CD4-positive, alpha-beta memory T cell (primary cell): ENCODE results near the gene CDH13. TPM values are rescaled to one million over a fixed set of nuclear protein-coding genes. Genes with fewer than 3 reads are reported as not detected.

Experiments used
- CTCF ChIA-PET: fragments of 350-600 bp; sonication (Branson Sonifier 250); formaldehyde crosslinking; loops from one replicate; lab custom pipeline; 2021; ENCODE audit warnings: inconsistent platforms; ENCODE audit not compliant: partially characterized antibody; lab: Charles Lee
- POLR2A ChIA-PET: fragments of 350-600 bp; sonication (Branson Sonifier 250); formaldehyde crosslinking; loops from one replicate; lab custom pipeline; 2021; ENCODE audit not compliant: partially characterized antibody; lab: Charles Lee
- DNase-seq, 5 donors: peaks; one replicate each; pipeline versions ENCODE4 v3.0.0 to v3.0.0-alpha.2; 2020 to 2022; ENCODE audit warnings: mixed read lengths in 1 of 5
- H3K27ac ChIP-seq: one replicate; pipeline ENCODE4 v1.7.0; 2013; ENCODE audit warnings: low read depth, low read length
- H3K27me3 ChIP-seq: 2 replicates; pipeline ENCODE4 v1.7.0; 2013; ENCODE audit warnings: mild to moderate bottlenecking, low read length, moderate library complexity; ENCODE audit not compliant: insufficient read depth
- H3K36me3 ChIP-seq: 2 replicates; pipeline ENCODE4 v1.7.0; 2013; ENCODE audit warnings: mild to moderate bottlenecking, low read length, moderate library complexity; ENCODE audit not compliant: insufficient read depth
- H3K4me1 ChIP-seq: 2 replicates; pipeline ENCODE4 v1.7.0; 2013; ENCODE audit warnings: mild to moderate bottlenecking, low read length, moderate library complexity; ENCODE audit not compliant: insufficient read depth
- H3K4me3 ChIP-seq, 2 donors: one replicate each; pipeline ENCODE4 v1.7.0; 2013; ENCODE audit warnings: low read length in 2 of 2, mild to moderate bottlenecking in 1 of 2
- H3K9me3 ChIP-seq, 2 donors: one replicate each; pipeline ENCODE4 v1.7.0; 2013; ENCODE audit warnings: low read length in 2 of 2, control low read depth in 1 of 2; ENCODE audit not compliant: control insufficient read depth in 1 of 2
- H3K27ac Mint-ChIP-seq, 7 donors: one replicate each; pipeline ENCODE4 v1.8.0; 2020 to 2021; ENCODE audit warnings: mixed read lengths in 7 of 7, mild to moderate bottlenecking in 6 of 7, inconsistent platforms in 3 of 7, moderate library complexity in 3 of 7
- H3K27me3 Mint-ChIP-seq, 2 donors: one replicate each; pipeline ENCODE4 v1.8.0; 2020 to 2021; ENCODE audit warnings: mixed read lengths in 2 of 2
- H3K36me3 Mint-ChIP-seq, 2 donors: one replicate each; pipeline ENCODE4 v1.8.0; 2020 to 2021; ENCODE audit warnings: mixed read lengths in 2 of 2, inconsistent platforms in 1 of 2, mild to moderate bottlenecking in 1 of 2
- H3K4me1 Mint-ChIP-seq, 4 donors: one replicate each; pipeline ENCODE4 v1.8.0; 2020 to 2021; ENCODE audit warnings: mixed read lengths in 4 of 4, mild to moderate bottlenecking in 1 of 4
- H3K4me3 Mint-ChIP-seq, 8 donors: one replicate each; pipeline ENCODE4 v1.8.0; 2020 to 2021; ENCODE audit warnings: mixed read lengths in 8 of 8, mild to moderate bottlenecking in 7 of 8, moderate library complexity in 6 of 8, inconsistent platforms in 3 of 8
- H3K9me3 Mint-ChIP-seq, 8 donors: one replicate each; pipeline ENCODE4 v1.8.0; 2020 to 2021; ENCODE audit warnings: mixed read lengths in 8 of 8, mild to moderate bottlenecking in 5 of 8, inconsistent platforms in 3 of 8, moderate library complexity in 1 of 8
- intact Hi-C: fragments of 100-400 bp; cut with micrococcal nuclease; formaldehyde crosslinking; loops from one replicate; pipeline ENCODE4 v1.15.1; 2023
- polyA plus RNA-seq, 2 donors: library from polyadenylated mRNA; unstranded; fragments of 300-500 nt; fragmentation: Illumina TruSeq; gene quantifications; one replicate each; pipeline ENCODE4 v1.2.3, GENCODE V29; 2021
- total RNA-seq, 2 experiments: library from RNA; stranded (reverse); gene quantifications; one replicate each; pipeline ENCODE4 v1.2.3, GENCODE V29; 2021

Gene CDH13
- total and polyA plus RNA-seq, 4 experiments from 2014 or later: not detected

GRCh38 chr16:82639666-82640336 lies 13.0 kb downstream of the CDH13 start:
- Histone ChIP-seq H3K4me3 (no peak overlapping the region), H3K4me1 (peaks cover 5% of the 10 kb centered on the region), H3K27me3 (no peaks in the 10 kb centered on the region), H3K36me3 (no peaks in the 10 kb centered on the region), H3K9me3 (no peaks in the 10 kb centered on the region), H3K27ac (no peak overlapping the region)
- peaks cover 4 to 7% (median 5%) of the 10 kb centered on the region in 4 donors for H3K4me1 Mint-ChIP-seq
- H3K36me3 Mint-ChIP-seq: no peaks in the 10 kb centered on the region
- POLR2A ChIA-PET: interaction anchor here (0.9 to 5.3 kb wide), 2 partner anchors 14 to 15 kb away, joined by 3 to 41 read pairs; no protein-coding TSS in a partner anchor
- peak overlapping the region in 1 of 7 donors; percentile 5 for H3K27ac Mint-ChIP-seq
- intact Hi-C loops: no loop called here
- H3K27me3 Mint-ChIP-seq: no peaks in the 10 kb centered on the region
- no peak overlapping the region for H3K4me3 Mint-ChIP-seq
- CTCF ChIA-PET: interaction anchor here (0.8 to 8.5 kb wide), 17 partner anchors 9 to 375 kb away, joined by 3 to 129 read pairs (median 5); no protein-coding TSS in a partner anchor
- peak in 3 of 5 donors; percentile 19 to 35 (median 29) for DNase-seq
- no peaks in the 10 kb centered on the region for H3K9me3 Mint-ChIP-seq

- Mint-ChIP-seq H3K36me3 (no peaks in the 10 kb centered on the region), H3K27me3 (no peaks in the 10 kb centered on the region), H3K27ac (no peak overlapping the region), H3K4me1 (peaks cover 5 to 8% (median 6%) of the 10 kb centered on the region in 4 donors), H3K4me3 (no peak overlapping the region), H3K9me3 (no peaks in the 10 kb centered on the region)
- intact Hi-C loops: loop anchor here (1.0 kb wide), 1 partner anchor 30 kb away; no protein-coding TSS in a partner anchor
- Histone ChIP-seq H3K9me3 (no peaks in the 10 kb centered on the region), H3K4me1 (peaks cover 5% of the 10 kb centered on the region), H3K27ac (no peak overlapping the region), H3K4me3 (no peak overlapping the region), H3K36me3 (no peaks in the 10 kb centered on the region), H3K27me3 (no peaks in the 10 kb centered on the region)
- POLR2A ChIA-PET: interaction anchor here (1.6 to 5.3 kb wide), 2 partner anchors 13 to 27 kb away, joined by 4 to 41 read pairs; no protein-coding TSS in a partner anchor
- CTCF ChIA-PET: interaction anchor here (0.7 to 8.5 kb wide), 13 partner anchors 9 to 856 kb away, joined by 3 to 129 read pairs (median 4); no protein-coding TSS in a partner anchor
- DNase-seq: peak in 4 of 5 donors; percentile 26 to 45 (median 32)
These were observed 14.7 kb downstream of the CDH13 start for GRCh38 chr16:82641336-82641984.

GRCh38 chr16:82643136-82643535 lies 16.4 kb downstream of the CDH13 start:
- H3K27ac ChIP-seq: no peak overlapping the region
- H3K9me3 Mint-ChIP-seq: peaks cover 0 to 1% (median 0%) of the 10 kb centered on the region in 8 donors
- H3K9me3 ChIP-seq: no peaks in the 10 kb centered on the region
- H3K4me3 Mint-ChIP-seq: no peak overlapping the region
- H3K4me1 Mint-ChIP-seq: peaks cover 6 to 15% (median 10%) of the 10 kb centered on the region in 4 donors
- intact Hi-C loops: no loop called here
- H3K36me3 ChIP-seq: no peaks in the 10 kb centered on the region
- ChIA-PET CTCF (interaction anchor here (1.2 to 8.5 kb wide), 4 partner anchors 11 to 29 kb away, joined by 3 to 129 read pairs (median 82); no protein-coding TSS in a partner anchor), POLR2A (interaction anchor here (5.3 kb wide), 1 partner anchor 11 kb away, joined by 41 read pairs; no protein-coding TSS in a partner anchor)
- DNase-seq: no peak
- H3K4me3 ChIP-seq: no peak overlapping the region
- H3K36me3 Mint-ChIP-seq: no peaks in the 10 kb centered on the region
- H3K27me3 ChIP-seq: no peaks in the 10 kb centered on the region
- H3K27me3 Mint-ChIP-seq: no peaks in the 10 kb centered on the region
- no peak overlapping the region for H3K27ac Mint-ChIP-seq
- H3K4me1 ChIP-seq: peaks cover 5% of the 10 kb centered on the region

- ChIA-PET POLR2A (interaction anchor here (5.3 kb wide), 1 partner anchor 10 kb away, joined by 41 read pairs; no protein-coding TSS in a partner anchor), CTCF (interaction anchor here (1.2 to 8.5 kb wide), 3 partner anchors 10 to 28 kb away, joined by 3 to 129 read pairs (median 123); no protein-coding TSS in a partner anchor)
- H3K9me3 ChIP-seq: no peaks in the 10 kb centered on the region
- H3K4me1 ChIP-seq: peaks cover 8% of the 10 kb centered on the region
- peaks cover 7 to 23% (median 14%) of the 10 kb centered on the region in 4 donors for H3K4me1 Mint-ChIP-seq
- no peaks in the 10 kb centered on the region for H3K36me3 Mint-ChIP-seq
- H3K27ac Mint-ChIP-seq: peak overlapping the region in 1 of 7 donors; percentile 7
- H3K27ac ChIP-seq: no peak overlapping the region
- H3K27me3 Mint-ChIP-seq: no peaks in the 10 kb centered on the region
- intact Hi-C loops: no loop called here
- H3K36me3 ChIP-seq: no peaks in the 10 kb centered on the region
- no peaks in the 10 kb centered on the region for H3K27me3 ChIP-seq
- no peak overlapping the region for H3K4me3 ChIP-seq
- peaks cover 0 to 1% (median 0%) of the 10 kb centered on the region in 8 donors for H3K9me3 Mint-ChIP-seq
- no peak overlapping the region for H3K4me3 Mint-ChIP-seq
- no peak for DNase-seq
These were observed 17.3 kb downstream of the CDH13 start for GRCh38 chr16:82643936-82644630.

GRCh38 chr16:82646504-82646903 lies 19.7 kb downstream of the CDH13 start:
- POLR2A ChIA-PET: interaction anchor here (1.5 to 1.6 kb wide), 2 partner anchors 9 to 14 kb away, joined by 4 to 9 read pairs; no protein-coding TSS in a partner anchor

GRCh38 chr16:82649766-82650165 lies 23.0 kb downstream of the CDH13 start:
- H3K27ac ChIP-seq: no peak overlapping the region
- no peaks in the 10 kb centered on the region for H3K9me3 ChIP-seq
- Mint-ChIP-seq H3K27me3 (no peaks in the 10 kb centered on the region), H3K4me1 (peaks cover 50 to 76% (median 60%) of the 10 kb centered on the region in 4 donors), H3K36me3 (no peaks in the 10 kb centered on the region), H3K9me3 (peaks cover 0 to 1% (median 0%) of the 10 kb centered on the region in 8 donors), H3K27ac (peak overlapping the region in 3 of 7 donors; percentile 4 to 78 (median 71)), H3K4me3 (peak overlapping the region in 2 of 8 donors; percentile 15 to 27)
- H3K4me3 ChIP-seq: no peak overlapping the region
- no peak for DNase-seq
- intact Hi-C loops: loop anchor here (5.0 to 10.0 kb wide), 2 partner anchors 1158 to 1335 kb away; partner anchors contain the start of genes GAN and HSBP1
- peaks cover 60% of the 10 kb centered on the region for H3K4me1 ChIP-seq
- H3K27me3 ChIP-seq: no peaks in the 10 kb centered on the region
- ChIA-PET POLR2A (no interaction called here), CTCF (interaction anchor here (10.1 kb wide), 1 partner anchor 7 kb away, joined by 123 read pairs; no protein-coding TSS in a partner anchor)
- no peaks in the 10 kb centered on the region for H3K36me3 ChIP-seq

More at GRCh38 chr16:82646504-82646903, 19.7 kb downstream of the CDH13 start:
- peaks cover 23 to 46% (median 30%) of the 10 kb centered on the region in 4 donors for H3K4me1 Mint-ChIP-seq
- H3K27ac ChIP-seq: no peak overlapping the region
- H3K4me3 ChIP-seq: no peak overlapping the region
- intact Hi-C loops: no loop called here
- H3K4me1 ChIP-seq: peaks cover 31% of the 10 kb centered on the region
- CTCF ChIA-PET: interaction anchor here (3.2 to 8.5 kb wide), 2 partner anchors 7 to 25 kb away, joined by 17 to 123 read pairs; no protein-coding TSS in a partner anchor
- no peaks in the 10 kb centered on the region for H3K9me3 ChIP-seq
- H3K36me3 Mint-ChIP-seq: no peaks in the 10 kb centered on the region
- DNase-seq: no peak
- H3K27me3 ChIP-seq: no peaks in the 10 kb centered on the region
- H3K27ac Mint-ChIP-seq: peak overlapping the region in 2 of 7 donors; percentile 13 to 43
- no peaks in the 10 kb centered on the region for H3K27me3 Mint-ChIP-seq
- no peaks in the 10 kb centered on the region for H3K36me3 ChIP-seq
- H3K9me3 Mint-ChIP-seq: peaks cover 0 to 1% (median 0%) of the 10 kb centered on the region in 8 donors
- no peak overlapping the region for H3K4me3 Mint-ChIP-seq
